Endothelial cell of umbilical vein (primary cell): ENCODE data around the gene CHMP4B. TPM values are rescaled to one million over a fixed set of nuclear protein-coding genes. Genes with fewer than 3 reads are reported as not detected.

Experiments
- polyA plus RNA-seq, 4 experiments: library from polyadenylated mRNA; depleted of rRNA in 3 of 4; stranded (reverse) in 3 of 4; unstranded in 1 of 4; fragments of >200 nt; gene quantifications; 2 replicates each; pipeline versions ENCODE4 v1.2.1 to v1.2.3, GENCODE V29; 2011 to 2012; ENCODE audit warnings: missing spikeins in 1 of 4
- total RNA-seq: library from RNA; stranded (reverse); gene quantifications from 2 replicates; pipeline ENCODE4 v1.2.3, GENCODE V29; 2021

Gene CHMP4B
- total and polyA plus RNA-seq, 2 donors (not counting 3 experiments of a cell fraction or from before 2014, with no cell fraction given): 64.7 to 112 TPM

Other genes with a start within 250 kb of the CHMP4B start
- gene C20orf144, start 149.0 kb upstream of the CHMP4B start, total RNA-seq: not detected in 2 replicates
- gene C20orf144, start 149.0 kb upstream of the CHMP4B start, polyA plus RNA-seq: 0.05 TPM in 1 of 2 replicates, not detected in the other
- 0.62 and 1.4 TPM in 2 replicates for gene ACTL10, start 144.4 kb upstream of the CHMP4B start, total RNA-seq
- 0.92 and 1.0 TPM in 2 replicates for gene ACTL10, start 144.4 kb upstream of the CHMP4B start, polyA plus RNA-seq
- 18.1 and 20.2 TPM in 2 replicates for gene NECAB3, start 136.9 kb upstream of the CHMP4B start, total RNA-seq
- gene NECAB3, start 136.9 kb upstream of the CHMP4B start, polyA plus RNA-seq: 22.4 and 34.2 TPM in 2 replicates
- 27.0 and 29.6 TPM in 2 replicates for gene E2F1, start 125.0 kb upstream of the CHMP4B start, total RNA-seq
- gene E2F1, start 125.0 kb upstream of the CHMP4B start, polyA plus RNA-seq: 20.7 and 22.3 TPM in 2 replicates
- 6.9 and 8.1 TPM in 2 replicates for gene PXMP4, start 91.0 kb upstream of the CHMP4B start, total RNA-seq
- 8.0 and 8.5 TPM in 2 replicates for gene PXMP4, start 91.0 kb upstream of the CHMP4B start, polyA plus RNA-seq
- gene ZNF341, start 79.4 kb upstream of the CHMP4B start, total RNA-seq: 3.9 and 4.9 TPM in 2 replicates
- 4.9 and 5.5 TPM in 2 replicates for gene ZNF341, start 79.4 kb upstream of the CHMP4B start, polyA plus RNA-seq
- gene RALY, start 182.6 kb downstream of the CHMP4B start, total RNA-seq: 142 and 158 TPM in 2 replicates
- gene RALY, start 182.6 kb downstream of the CHMP4B start, polyA plus RNA-seq: 146 and 172 TPM in 2 replicates